Thoracic aorta (tissue), 2 donors: Measurements from ENCODE around the gene USP28. TPM values are rescaled to one million over a fixed set of nuclear protein-coding genes. Genes with fewer than 3 reads are reported as not detected.
"Not testable (repeated sequence)": the region's sequence is repeated elsewhere in the genome, so short reads cannot be mapped to it uniquely, and the experiment has no call there.

Experiments used
- ATAC-seq: fragments of 150-250 bp; one replicate; pipeline ENCODE4 v1.8.0; 2017; ENCODE audit warnings: low read depth; ENCODE audit not compliant: insufficient number of reproducible peaks, low FRiP score
- DNase-seq: peaks from one replicate; pipeline ENCODE4 v3.0.0-alpha.2; 2020; ENCODE audit warnings: low spot score
- H3K27ac ChIP-seq, 2 donors: fragments of 200-600 bp; sonication (generic); 1 replicate in 1 of 2; 2 replicates in 1 of 2; pipeline ENCODE4 v1.5.1; 2016; ENCODE audit warnings: mild to moderate bottlenecking in 2 of 2, moderate library complexity in 2 of 2
- H3K27me3 ChIP-seq: fragments of 200-600 bp; sonication (generic); replicated peaks from 2 replicates; pipeline ENCODE4 v1.6.0; 2016; ENCODE audit warnings: mild to moderate bottlenecking; ENCODE audit not compliant: insufficient read depth
- H3K36me3 ChIP-seq: fragments of 200-600 bp; sonication (generic); one replicate; pipeline ENCODE4 v1.5.1; 2016
- H3K4me1 ChIP-seq, 2 donors: fragments of 200-600 bp; sonication (generic); 1 replicate in 1 of 2; 2 replicates in 1 of 2; pipeline versions ENCODE4 v1.5.1 to v1.6.0; 2016; ENCODE audit warnings: low read depth in 2 of 2, mild to moderate bottlenecking in 1 of 2; ENCODE audit not compliant: control insufficient read depth in 1 of 2
- H3K4me3 ChIP-seq: fragments of 200-600 bp; sonication (generic); 2 replicates; pipeline ENCODE4 v1.5.1; 2016; ENCODE audit warnings: mild to moderate bottlenecking
- H3K9me3 ChIP-seq: fragments of 200-600 bp; sonication (generic); 2 replicates; pipeline ENCODE4 v1.5.1; 2016
- total RNA-seq, 2 donors: library from RNA; depleted of rRNA; stranded (reverse); fragments of >200 nt; gene quantifications; one replicate each; pipeline versions ENCODE4 v1.1.0 to v1.2.3, GENCODE V29; 2016
- TF ChIP-seq, protein P1 (sequence below): fragments of 200-600 bp; sonication (generic); IDR thresholded peaks from one replicate; pipeline ENCODE4 v1.5.1; 2019; ENCODE audit warnings: antibody characterized with exemption

Gene USP28
- total RNA-seq, 2 donors from 2014 or later, result 16.7 to 42.2 TPM

DNA sequence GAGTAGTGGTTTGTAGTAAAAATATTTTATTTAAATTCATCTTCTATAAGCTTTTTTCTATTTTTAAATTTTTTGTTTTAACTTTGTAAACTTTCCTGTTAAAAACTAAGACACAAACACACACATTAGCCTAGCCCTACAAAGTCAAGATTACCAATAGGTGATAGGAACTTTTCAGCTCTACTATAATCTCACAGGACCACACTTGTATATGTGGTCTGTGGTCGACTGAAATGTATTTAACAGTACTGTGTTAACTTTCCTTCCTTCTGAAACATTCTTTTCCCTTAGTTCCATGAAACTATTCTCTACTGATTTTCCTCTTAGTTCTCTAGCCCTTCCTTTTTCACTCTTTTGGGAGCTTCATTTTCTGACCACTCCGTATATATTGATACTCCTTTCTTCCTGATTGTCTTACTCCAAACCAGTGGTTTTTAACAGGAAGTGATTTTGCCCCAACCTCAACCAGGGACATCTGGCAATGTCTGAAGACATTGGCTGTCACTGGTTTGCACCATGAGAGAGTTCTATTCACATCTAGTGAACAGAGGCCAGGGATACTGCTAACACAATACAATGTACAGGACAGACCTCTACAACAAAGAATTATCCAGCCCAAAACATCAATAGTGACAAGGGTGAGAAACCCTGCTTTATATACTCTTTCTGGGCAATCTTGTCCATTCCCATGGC, 110.7 kb downstream of the USP28 start:
- no peaks in the 10 kb centered on the region for H3K27me3 ChIP-seq
- ATAC-seq, result no peak

DNA sequence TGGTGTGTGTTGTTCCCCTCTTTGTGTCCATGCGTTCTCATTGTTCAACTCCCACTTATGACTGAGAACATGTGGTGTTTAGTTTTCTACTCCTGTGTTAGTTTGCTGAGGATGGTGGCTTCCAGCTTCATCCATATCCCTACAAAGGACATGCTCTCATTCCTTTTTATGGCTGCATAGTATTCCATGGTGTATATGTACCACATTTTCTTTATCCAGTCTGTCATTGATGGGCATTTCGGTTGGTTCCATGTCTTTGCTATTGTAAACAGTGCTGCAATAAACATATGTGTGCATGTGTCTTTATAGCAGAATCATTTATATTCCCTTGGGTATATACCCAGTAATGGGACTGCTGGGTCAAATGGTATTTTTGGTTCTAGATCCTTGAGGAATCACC, 112.3 kb downstream of the USP28 start:
- not testable (repeated sequence) for H3K27ac ChIP-seq, H3K4me1 ChIP-seq, H3K27me3 ChIP-seq, DNase-seq, H3K4me3 ChIP-seq, H3K9me3 ChIP-seq, ATAC-seq
- H3K36me3 ChIP-seq, result peaks cover 20% of the 10 kb centered on the region

More for the DNA sequence above, 110.7 kb downstream of the USP28 start:
- Histone ChIP-seq H3K36me3 (peaks cover 16% of the 10 kb centered on the region), H3K9me3 (no peaks in the 10 kb centered on the region), H3K4me3 (no peak overlapping the region), H3K4me1 (no peaks in the 10 kb centered on the region), H3K27ac (no peak overlapping the region)
- TF ChIP-seq, protein P1, sequence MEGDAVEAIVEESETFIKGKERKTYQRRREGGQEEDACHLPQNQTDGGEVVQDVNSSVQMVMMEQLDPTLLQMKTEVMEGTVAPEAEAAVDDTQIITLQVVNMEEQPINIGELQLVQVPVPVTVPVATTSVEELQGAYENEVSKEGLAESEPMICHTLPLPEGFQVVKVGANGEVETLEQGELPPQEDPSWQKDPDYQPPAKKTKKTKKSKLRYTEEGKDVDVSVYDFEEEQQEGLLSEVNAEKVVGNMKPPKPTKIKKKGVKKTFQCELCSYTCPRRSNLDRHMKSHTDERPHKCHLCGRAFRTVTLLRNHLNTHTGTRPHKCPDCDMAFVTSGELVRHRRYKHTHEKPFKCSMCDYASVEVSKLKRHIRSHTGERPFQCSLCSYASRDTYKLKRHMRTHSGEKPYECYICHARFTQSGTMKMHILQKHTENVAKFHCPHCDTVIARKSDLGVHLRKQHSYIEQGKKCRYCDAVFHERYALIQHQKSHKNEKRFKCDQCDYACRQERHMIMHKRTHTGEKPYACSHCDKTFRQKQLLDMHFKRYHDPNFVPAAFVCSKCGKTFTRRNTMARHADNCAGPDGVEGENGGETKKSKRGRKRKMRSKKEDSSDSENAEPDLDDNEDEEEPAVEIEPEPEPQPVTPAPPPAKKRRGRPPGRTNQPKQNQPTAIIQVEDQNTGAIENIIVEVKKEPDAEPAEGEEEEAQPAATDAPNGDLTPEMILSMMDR, result no peak
- DNase-seq, result no peak

DNA sequence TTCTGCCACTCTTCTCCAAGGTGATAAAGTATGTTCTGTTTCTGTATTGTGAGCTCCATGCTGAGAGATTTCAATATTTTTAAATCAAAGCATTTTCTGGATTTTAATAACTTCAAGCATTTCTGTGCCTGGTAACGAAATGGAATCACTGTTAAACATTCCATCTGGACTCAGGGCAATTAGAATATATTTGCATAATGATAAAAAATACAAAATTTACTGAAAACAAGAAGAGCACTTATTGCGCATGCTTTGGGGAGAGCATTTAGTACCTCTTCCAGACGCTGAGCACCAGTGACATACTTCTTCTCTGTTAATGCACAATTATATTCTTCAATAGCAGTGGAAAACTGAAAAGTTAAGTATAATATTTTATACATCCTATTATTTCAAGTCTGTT, 115.1 kb downstream of the USP28 start:
- TF ChIP-seq, protein P1, result no peak
- no peak for ATAC-seq
- no peak overlapping the region for H3K27ac ChIP-seq
- DNase-seq, result no peak
- no peaks in the 10 kb centered on the region for H3K9me3 ChIP-seq
- no peaks in the 10 kb centered on the region for H3K4me1 ChIP-seq
- H3K36me3 ChIP-seq, result peaks cover 24% of the 10 kb centered on the region
- no peak overlapping the region for H3K4me3 ChIP-seq
- no peaks in the 10 kb centered on the region for H3K27me3 ChIP-seq

DNA sequence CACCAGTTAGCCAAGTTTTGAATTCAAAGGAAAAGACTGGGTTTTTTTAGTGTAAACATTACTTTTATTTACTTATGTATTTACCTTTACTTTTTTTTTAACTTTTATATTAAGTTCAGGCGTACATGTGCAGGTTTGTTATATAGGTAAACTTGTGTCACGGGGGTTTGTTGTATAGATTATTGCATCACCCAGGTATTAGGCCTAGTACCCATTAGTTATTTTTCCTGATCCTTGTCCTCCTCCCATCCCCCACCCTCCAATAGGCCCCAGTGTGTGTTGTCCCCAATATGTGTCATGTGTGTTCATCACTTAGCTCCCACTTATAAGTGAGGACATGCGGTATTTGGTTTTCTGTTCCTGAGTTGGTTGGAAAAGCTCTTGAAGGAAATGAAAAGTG, 122.4 kb downstream of the USP28 start:
- no peaks in the 10 kb centered on the region for H3K9me3 ChIP-seq
- TF ChIP-seq, protein P1, result no peak
- no peaks in the 10 kb centered on the region for H3K27me3 ChIP-seq
- ATAC-seq (no peak), DNase-seq (no peak)
- H3K27ac ChIP-seq, result no peak overlapping the region
- H3K36me3 ChIP-seq, result peaks cover 12% of the 10 kb centered on the region
- no peak overlapping the region for H3K4me3 ChIP-seq
- H3K4me1 ChIP-seq, result no peaks in the 10 kb centered on the region

Other genes starting within 250 kb of the USP28 start
- gene TMPRSS5, start 169.3 kb downstream of the USP28 start, total RNA-seq, result 1 to 10 TPM in 1 of 2 donors, not detected in 1; 2.0 TPM
- 10 to 100 TPM in 1 of 2 donors, 1 to 10 TPM in 1; 5.3 to 18.7 TPM for gene ZW10, start 101.9 kb downstream of the USP28 start, total RNA-seq
- not detected for gene CLDN25, start 95.8 kb downstream of the USP28 start, total RNA-seq
- gene HTR3B, start 29.2 kb upstream of the USP28 start, total RNA-seq, result not detected
- not detected for gene HTR3A, start 99.5 kb upstream of the USP28 start, total RNA-seq
- gene ZBTB16, start 184.1 kb upstream of the USP28 start, total RNA-seq, result 100 to 1,000 TPM; 314 to 545 TPM